Stimulated activated CD8-positive, alpha-beta memory T cell treated with anti-CD3 and anti-CD28 coated beads, Interleukin-12 subunit alpha, Interleukin-12 subunit beta, amount 100 ng/mL, for 24 hours (primary cell): ENCODE data around the gene MFSD2B.
"Not testable (repeated sequence)": the region's sequence is repeated elsewhere in the genome, so short reads cannot be mapped to it uniquely, and the experiment has no call there.

Source experiments
- DNase-seq: peaks from one replicate; pipeline ENCODE4 v3.0.0-alpha.2; 2020; ENCODE audit errors: extremely low read depth

Gene MFSD2B

GRCh38 chr2:24009680-24010476, at the start of gene MFSD2B:
MFSD2B (plus strand) TSS chr2:24010085; CDS start chr2:24010097, 12 bp downstream.
- no peak for DNase-seq

DNA sequence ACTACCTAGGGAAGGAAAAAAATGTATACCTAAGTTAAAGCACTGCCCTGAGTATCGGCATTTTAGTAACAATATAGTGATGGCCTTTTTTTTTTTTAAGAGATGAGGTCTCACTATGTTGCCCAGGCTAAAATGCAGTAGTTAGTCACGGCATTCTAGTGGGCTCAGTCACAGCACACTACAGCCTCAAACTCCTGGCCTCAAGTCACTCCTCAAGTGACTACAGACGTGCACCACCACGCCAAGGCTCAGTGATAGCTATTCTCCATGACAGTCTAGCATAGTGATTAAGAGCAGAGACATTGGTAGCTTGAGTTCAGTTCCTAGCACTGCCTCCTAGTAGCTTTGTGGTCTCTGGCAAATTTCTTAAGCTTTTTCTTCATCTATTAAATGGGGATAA, 42.0 kb upstream of the MFSD2B start:
- no peak for DNase-seq

GRCh38 chr2:23976883-23977282, 33.0 kb upstream of the MFSD2B start:
- no peak for DNase-seq

GRCh38 chr2:23988371-23988770, 21.5 kb upstream of the MFSD2B start:
- no peak for DNase-seq

GRCh38 chr2:23992931-23993330, 17.0 kb upstream of the MFSD2B start:
- DNase-seq: no peak

GRCh38 chr2:23993736-23994269, 16.1 kb upstream of the MFSD2B start:
- DNase-seq: no peak

DNA sequence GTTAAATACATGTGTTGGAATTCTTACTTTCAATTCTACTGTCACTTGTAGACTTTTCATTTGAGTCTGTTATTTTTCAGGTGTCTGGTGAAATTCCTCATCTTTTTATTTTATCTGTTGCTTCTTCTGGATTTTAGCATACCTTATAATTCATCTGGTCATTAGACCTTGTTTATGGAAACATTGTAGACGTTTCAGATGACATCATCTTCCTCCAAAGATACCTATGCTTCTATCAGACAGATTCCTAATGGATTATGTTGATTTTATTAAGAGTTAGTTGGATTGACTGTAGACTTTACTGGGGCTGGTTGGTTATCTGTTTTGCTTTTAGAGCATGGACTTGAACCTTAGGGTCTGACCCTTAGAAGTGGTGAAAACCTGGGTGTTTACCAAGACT, 15.3 kb upstream of the MFSD2B start:
- no peak for DNase-seq

DNA sequence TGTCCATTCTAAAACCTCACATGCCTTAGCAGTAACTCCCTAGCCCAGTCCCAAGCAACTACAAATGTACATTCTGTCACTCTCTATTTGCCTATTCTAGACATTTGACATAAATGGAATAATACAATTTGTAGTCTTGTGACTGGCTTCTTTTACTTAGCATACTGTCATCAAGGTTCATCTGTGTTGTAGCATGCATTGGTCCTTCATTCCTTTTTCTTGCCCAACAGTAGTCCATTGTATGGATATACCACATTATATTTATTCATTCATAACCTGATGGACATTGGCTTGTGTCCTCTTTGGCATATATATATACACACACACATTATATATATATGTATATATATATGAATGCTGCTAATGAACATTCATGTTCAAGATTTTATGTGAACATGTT, 2.2 kb upstream of the MFSD2B start:
- no peak for DNase-seq

GRCh38 chr2:24008672-24009366, 1.1 kb upstream of the MFSD2B start:
- DNase-seq: no peak

DNA sequence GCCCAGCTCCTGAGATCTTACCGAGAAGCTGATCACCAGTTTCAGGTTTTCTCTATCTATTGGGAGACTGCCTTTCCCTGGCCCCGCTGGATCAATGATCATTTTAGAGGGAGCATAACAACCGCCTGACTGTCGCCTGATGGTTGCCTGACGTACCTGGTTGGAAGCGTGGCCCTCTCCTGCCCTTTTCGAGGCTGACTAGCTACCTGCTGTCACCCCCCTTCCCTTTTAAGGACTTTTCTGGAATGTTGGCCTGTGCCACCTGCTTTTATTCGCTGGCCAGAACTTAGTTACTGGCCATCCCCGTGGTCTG, 562 bp upstream of the MFSD2B start:
- no peak for DNase-seq

DNA sequence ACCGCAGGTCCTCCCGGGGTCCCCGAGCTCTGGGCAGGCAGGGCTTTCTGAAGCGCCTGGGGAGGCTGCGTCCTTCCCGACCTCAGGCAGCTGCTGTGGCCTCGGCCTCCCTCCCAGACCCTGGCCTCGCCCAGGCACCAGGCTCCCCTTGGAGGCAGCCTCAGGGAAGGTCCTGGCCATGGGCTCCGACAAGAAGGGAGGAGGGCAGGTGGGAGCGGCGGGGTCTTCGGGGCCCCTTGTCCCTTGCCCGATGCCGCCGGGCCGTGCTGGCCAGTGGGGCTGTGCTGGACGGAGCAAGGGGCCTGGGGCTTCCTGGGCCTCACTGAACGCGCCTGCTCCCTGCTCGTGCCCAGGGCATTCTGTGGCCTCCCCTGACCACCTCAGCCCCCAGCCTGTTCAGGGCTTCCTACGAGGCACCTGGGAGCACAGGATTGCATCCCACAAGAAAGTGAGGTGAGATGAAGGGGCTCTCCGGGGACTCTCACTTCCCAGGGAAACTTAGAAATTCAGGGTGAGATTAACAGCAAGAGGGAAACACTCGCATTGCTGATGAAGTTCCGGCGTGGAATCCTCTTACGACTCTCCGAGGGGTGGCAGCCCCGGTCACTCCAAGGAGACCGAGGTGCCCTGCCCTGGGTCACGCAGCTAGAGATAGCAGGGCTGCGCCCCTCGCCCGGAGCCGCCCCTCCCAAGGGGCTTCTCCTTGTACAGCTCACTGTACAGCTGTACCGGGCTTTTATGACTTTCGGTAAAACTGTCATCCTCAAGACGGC, 778 bp downstream of the MFSD2B start:
- no peak for DNase-seq

- no peak for DNase-seq
Measured at GRCh38 chr2:24011250-24012104, 1.6 kb downstream of the MFSD2B start.

- DNase-seq: no peak
Measured at GRCh38 chr2:24012521-24013188, 2.8 kb downstream of the MFSD2B start.

DNA sequence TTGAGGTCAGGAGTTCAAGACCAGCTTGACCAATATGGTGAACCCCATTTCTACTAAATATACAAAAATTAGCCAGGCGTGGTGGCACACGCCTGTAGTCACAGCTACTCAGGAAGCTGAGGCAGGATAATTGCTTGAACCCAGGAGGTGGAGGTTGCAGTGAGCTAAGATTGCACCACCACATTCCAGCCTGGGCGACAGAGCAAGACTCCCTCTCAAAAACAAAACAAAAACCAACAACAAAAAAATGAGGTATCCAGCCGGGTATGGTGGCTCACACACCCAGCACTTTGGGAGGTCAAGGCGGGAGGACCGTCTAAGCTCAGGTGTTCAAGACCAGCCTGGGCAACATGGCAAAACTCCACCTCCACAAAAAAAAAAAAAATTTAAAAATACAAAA, 5.0 kb downstream of the MFSD2B start:
- DNase-seq: not testable (repeated sequence)

GRCh38 chr2:24015562-24016375, 5.9 kb downstream of the MFSD2B start:
- DNase-seq: no peak

DNA sequence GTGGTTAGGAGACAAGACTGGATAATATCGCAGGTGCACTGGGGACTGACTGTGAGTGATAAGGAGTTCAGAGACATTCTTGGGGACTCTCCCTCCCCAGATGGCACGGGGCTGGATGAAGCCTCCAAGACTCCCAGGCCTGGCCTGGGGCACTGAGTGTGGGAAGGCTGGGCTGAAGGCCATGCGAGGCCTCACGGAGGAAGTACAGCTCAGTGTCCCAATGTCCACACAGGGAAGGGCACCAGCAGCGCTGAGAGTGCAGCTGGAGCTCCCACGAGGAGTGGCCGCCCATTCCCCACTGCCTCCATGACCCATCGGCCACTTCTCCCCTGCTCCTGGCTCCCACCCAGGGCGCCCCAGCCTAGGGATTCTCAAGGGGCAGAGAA, 6.5 kb downstream of the MFSD2B start:
- no peak for DNase-seq

- no peak for DNase-seq
Measured at GRCh38 chr2:24016853-24017703, 7.2 kb downstream of the MFSD2B start.

GRCh38 chr2:24017711-24018110, 7.8 kb downstream of the MFSD2B start:
- DNase-seq: no peak

DNA sequence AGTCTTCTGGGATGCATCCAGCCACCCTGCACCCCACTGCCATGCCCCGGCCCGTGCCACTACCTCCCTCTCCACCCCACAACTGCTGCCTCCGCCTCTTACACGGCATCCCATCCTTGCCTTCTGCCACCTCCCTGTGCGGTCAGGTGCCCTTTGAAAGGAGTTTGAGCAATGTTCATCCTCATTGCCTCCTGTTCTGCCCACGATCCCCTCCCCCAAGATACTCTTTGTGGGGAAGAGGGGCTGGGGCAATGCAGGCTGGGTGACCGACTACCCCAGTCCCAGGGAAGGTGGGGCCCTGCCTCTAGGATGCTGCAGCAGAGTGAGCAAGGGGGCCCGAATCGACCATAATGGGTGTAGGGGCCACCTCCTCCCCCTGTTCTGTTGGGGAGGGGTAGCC, 8.4 kb downstream of the MFSD2B start:
- no peak for DNase-seq
